HG02884 (cell line): ENCODE data around the gene LGALSL.

Experiments
- ATAC-seq: cut with Tn5 transposase; IDR thresholded peaks from one replicate; pipeline ENCODE4 v1.9.1; 2021; ENCODE audit warnings: mild to moderate bottlenecking, moderate library complexity; ENCODE audit not compliant: unreplicated experiment

LGALSL gene

GRCh38 chr2:64453770-64454385 is at the start of gene LGALSL:
LGALSL (plus strand) TSS chr2:64454162; CDS start chr2:64454546, 384 bp downstream.
- ATAC-seq = peak; percentile 56

GRCh38 chr2:64404743-64405142 is 49.2 kb upstream of the LGALSL start:
- no peak for ATAC-seq

GRCh38 chr2:64405581-64406406 is 48.2 kb upstream of the LGALSL start:
- ATAC-seq = no peak

- no peak for ATAC-seq
Measured at GRCh38 chr2:64406407-64406774, 47.6 kb upstream of the LGALSL start.

GRCh38 chr2:64408031-64408430 is 45.9 kb upstream of the LGALSL start:
- no peak for ATAC-seq

GRCh38 chr2:64410671-64411070 is 43.3 kb upstream of the LGALSL start:
- no peak for ATAC-seq

GRCh38 chr2:64412671-64413070 is 41.3 kb upstream of the LGALSL start:
- no peak for ATAC-seq

GRCh38 chr2:64414736-64415435 is 39.1 kb upstream of the LGALSL start:
- ATAC-seq = no peak

- ATAC-seq = no peak
Measured at GRCh38 chr2:64417624-64418023, 36.3 kb upstream of the LGALSL start.

- no peak for ATAC-seq
Measured at GRCh38 chr2:64419596-64420165, 34.3 kb upstream of the LGALSL start.

- ATAC-seq = no peak
Measured at GRCh38 chr2:64420677-64421076, 33.3 kb upstream of the LGALSL start.

GRCh38 chr2:64421201-64421600 is 32.8 kb upstream of the LGALSL start:
- no peak for ATAC-seq

GRCh38 chr2:64422466-64422865 is 31.5 kb upstream of the LGALSL start:
- no peak for ATAC-seq

- ATAC-seq = no peak
Measured at GRCh38 chr2:64423303-64423702, 30.7 kb upstream of the LGALSL start.

GRCh38 chr2:64424416-64424987 is 29.5 kb upstream of the LGALSL start:
- no peak for ATAC-seq

GRCh38 chr2:64426183-64426952 is 27.6 kb upstream of the LGALSL start:
- ATAC-seq = no peak

- ATAC-seq = no peak
Measured at GRCh38 chr2:64434039-64434657, 19.8 kb upstream of the LGALSL start.

GRCh38 chr2:64437883-64438282 is 16.1 kb upstream of the LGALSL start:
- ATAC-seq = no peak

- ATAC-seq = no peak
Measured at GRCh38 chr2:64439194-64439593, 14.8 kb upstream of the LGALSL start.

- ATAC-seq = no peak
Measured at GRCh38 chr2:64440843-64441242, 13.1 kb upstream of the LGALSL start.
